ENCODE results near the gene MYF5. TPM values are rescaled to one million over a fixed set of nuclear protein-coding genes. Genes with fewer than 3 reads are reported as not detected.

MYF5 gene
- total RNA-seq, 1 experiment from 2014 or later: not detected

DNA sequence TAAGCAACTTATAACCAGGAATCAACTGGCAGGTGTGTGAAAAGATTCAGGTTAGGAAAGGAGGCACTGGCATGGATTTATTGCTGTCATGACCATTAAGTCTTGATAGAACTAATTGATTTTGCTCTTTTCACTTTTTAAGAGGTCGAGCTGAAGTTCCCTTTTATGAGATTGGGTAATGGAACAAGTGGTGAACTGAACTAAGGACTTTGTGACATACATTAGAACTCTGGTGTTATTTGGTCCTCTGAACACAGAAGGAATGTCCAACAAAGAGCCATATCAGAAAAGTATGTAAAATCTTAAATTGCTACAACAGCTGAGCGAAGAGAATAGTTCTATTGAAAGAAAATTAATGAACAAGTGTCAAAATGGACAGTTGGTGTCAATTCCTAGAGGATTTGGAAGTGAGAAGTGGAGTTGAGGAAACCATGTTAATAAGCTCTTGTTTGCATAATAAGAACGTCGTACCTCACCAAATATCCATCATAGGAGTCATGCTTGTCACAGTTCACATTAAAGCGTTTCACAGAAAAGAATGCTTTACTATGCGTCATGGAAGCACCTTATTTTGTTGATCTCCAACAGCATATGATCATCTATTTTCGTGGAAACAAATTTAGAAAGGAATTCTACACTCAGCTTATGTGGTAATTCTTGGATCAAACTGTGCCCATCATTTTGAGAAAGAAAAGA, 17.7 kb upstream of the MYF5 start:
- H3T11ph ChIP-seq (ENCODE audit: low read length): no peak overlapping the region
- no peak overlapping the region for H3K27ac Mint-ChIP-seq
- H2BK12ac ChIP-seq (ENCODE audit: insufficient read length, low read depth, low read length): no peak overlapping the region
- H4K5ac ChIP-seq (ENCODE audit: insufficient read length, low read depth, low read length): no peak overlapping the region
- peaks cover 19 to 25% of the 10 kb centered on the region in 2 experiments for H3K4me1 Mint-ChIP-seq
- H2BK20ac ChIP-seq (ENCODE audit: low read depth, low read length, poor library complexity, severe bottlenecking): no peak overlapping the region
- peaks cover 30% of the 10 kb centered on the region for H3K27me3 Mint-ChIP-seq (ENCODE audit: low read depth)
- no peaks in the 10 kb centered on the region for H3K36me3 Mint-ChIP-seq (ENCODE audit: insufficient read depth in 1 of 3, low read depth in 3 of 3)
- no peak overlapping the region for H2AFZ ChIP-seq (ENCODE audit: low read length)
- no peak overlapping the region for H3K4me2 ChIP-seq (ENCODE audit: insufficient read depth, insufficient read length, low read length)
- no peak overlapping the region for H3K23ac ChIP-seq (ENCODE audit: insufficient read length, low read depth, low read length)
- DNase-seq: no peak
- no peaks in the 10 kb centered on the region for H3K9me3 ChIP-seq (ENCODE audit: control insufficient read depth, low read depth, low read length)
- no peak overlapping the region for H3K4me3 Mint-ChIP-seq
- H3K79me1 ChIP-seq (ENCODE audit: insufficient read depth, low read depth, low read length, poor library complexity, severe bottlenecking): no peaks in the 10 kb centered on the region
- H3K9ac ChIP-seq (ENCODE audit: extremely low read depth, insufficient read length, low read length): no peak overlapping the region
- H3K4me1 ChIP-seq (ENCODE audit: insufficient read depth, low read length): no peaks in the 10 kb centered on the region; the same call in 1 of the 2 replicates
- H3K18ac ChIP-seq (ENCODE audit: insufficient read length, low read depth, low read length): no peak overlapping the region
- no peaks in the 10 kb centered on the region for H3K23me2 ChIP-seq (ENCODE audit: insufficient read length, low read depth, low read length, poor library complexity, severe bottlenecking)
- no peak overlapping the region for H3K4ac ChIP-seq (ENCODE audit: low read depth, low read length)
- H2BK5ac ChIP-seq (ENCODE audit: insufficient read length, low read length): no peak overlapping the region
- H4K91ac ChIP-seq (ENCODE audit: insufficient read length, low read depth, low read length): no peak overlapping the region
- no peaks in the 10 kb centered on the region for H3K79me2 ChIP-seq (ENCODE audit: insufficient read depth, low read length)
- no peak overlapping the region for H2BK120ac ChIP-seq (ENCODE audit: low read depth, low read length, poor library complexity, severe bottlenecking)
- WGBS (ENCODE audit: extremely low coverage, insufficient read length, low lambda C conversion rate): no CpG with 5 or more reads among the region's 7 CpGs
- no peak overlapping the region for H3K14ac ChIP-seq (ENCODE audit: insufficient read depth, low read length)
- H3K27me3 ChIP-seq (ENCODE audit: insufficient read depth, low read length): no peaks in the 10 kb centered on the region; the same call in 1 of the 2 replicates
- H3K27ac ChIP-seq (ENCODE audit: insufficient read length, low read depth, low read length): no peak overlapping the region
- TF ChIP-seq, protein P1, sequence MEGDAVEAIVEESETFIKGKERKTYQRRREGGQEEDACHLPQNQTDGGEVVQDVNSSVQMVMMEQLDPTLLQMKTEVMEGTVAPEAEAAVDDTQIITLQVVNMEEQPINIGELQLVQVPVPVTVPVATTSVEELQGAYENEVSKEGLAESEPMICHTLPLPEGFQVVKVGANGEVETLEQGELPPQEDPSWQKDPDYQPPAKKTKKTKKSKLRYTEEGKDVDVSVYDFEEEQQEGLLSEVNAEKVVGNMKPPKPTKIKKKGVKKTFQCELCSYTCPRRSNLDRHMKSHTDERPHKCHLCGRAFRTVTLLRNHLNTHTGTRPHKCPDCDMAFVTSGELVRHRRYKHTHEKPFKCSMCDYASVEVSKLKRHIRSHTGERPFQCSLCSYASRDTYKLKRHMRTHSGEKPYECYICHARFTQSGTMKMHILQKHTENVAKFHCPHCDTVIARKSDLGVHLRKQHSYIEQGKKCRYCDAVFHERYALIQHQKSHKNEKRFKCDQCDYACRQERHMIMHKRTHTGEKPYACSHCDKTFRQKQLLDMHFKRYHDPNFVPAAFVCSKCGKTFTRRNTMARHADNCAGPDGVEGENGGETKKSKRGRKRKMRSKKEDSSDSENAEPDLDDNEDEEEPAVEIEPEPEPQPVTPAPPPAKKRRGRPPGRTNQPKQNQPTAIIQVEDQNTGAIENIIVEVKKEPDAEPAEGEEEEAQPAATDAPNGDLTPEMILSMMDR (conservative IDR thresholded peaks at IDR 0.05): no peak
- no peak overlapping the region for H3K56ac ChIP-seq (ENCODE audit: insufficient read length, low read depth, low read length)
- H3K9me3 Mint-ChIP-seq: no peaks in the 10 kb centered on the region
- H4K8ac ChIP-seq (replicated peaks; ENCODE audit: insufficient read length, low read depth, low read length): no peak overlapping the region
- H4K20me1 ChIP-seq (ENCODE audit: control insufficient read depth, insufficient read depth, insufficient read length): no peaks in the 10 kb centered on the region
- H2BK15ac ChIP-seq (ENCODE audit: low read depth, low read length): no peak overlapping the region
- H2AK5ac ChIP-seq (ENCODE audit: insufficient read length, low read length): no peak overlapping the region

All from H9 (cell line).